Sigmoid colon (tissue), 4 donors: Measurements from ENCODE around the gene DTX4.

Experiments used
- POLR2A ChIP-seq, 2 donors: fragments of 450-650 bp; IDR thresholded peaks; one replicate each; pipeline ENCODE4 v1.6.1; 2016; ENCODE audit warnings: antibody characterized with exemption in 2 of 2, mild to moderate bottlenecking in 2 of 2, moderate library complexity in 2 of 2
- POLR2AphosphoS5 ChIP-seq, 4 donors: sonication (generic); formaldehyde crosslinking; IDR thresholded peaks; one replicate each; pipeline ENCODE4 v1.6.1; 2017; ENCODE audit warnings: antibody characterized with exemption in 4 of 4
- TF ChIP-seq, protein P1 (sequence below), 4 experiments: fragments of 450-650 bp in 3 of 4; fragments of 200-600 bp in 1 of 4; IDR thresholded peaks; one replicate each; pipeline ENCODE4 v1.5.1; 2016 to 2019; ENCODE audit warnings: antibody characterized with exemption in 4 of 4, mild to moderate bottlenecking in 3 of 4, moderate library complexity in 2 of 4

DNA sequence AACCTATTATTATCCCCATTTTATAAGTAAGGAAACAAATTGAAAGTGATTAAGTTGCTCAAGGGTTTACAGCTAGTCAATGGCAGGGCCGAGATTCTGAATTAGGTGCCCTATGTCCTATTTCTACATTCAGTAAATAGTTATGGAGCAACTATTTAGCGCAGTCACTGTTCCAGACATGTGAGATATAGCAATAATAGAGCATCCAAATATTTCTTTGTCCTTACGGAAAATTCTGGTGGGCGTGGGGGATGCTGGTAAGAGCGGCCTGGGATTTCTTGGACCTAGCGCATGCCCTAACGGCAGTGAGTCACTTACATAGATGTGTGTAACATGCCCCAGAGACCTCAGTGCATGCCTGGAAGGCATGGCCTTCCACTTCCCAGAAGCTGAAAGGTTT lies 4.4 kb downstream of the DTX4 start:
- TF ChIP-seq POLR2A (IDR thresholded peaks at IDR 0.05) (no peak), POLR2AphosphoS5 (IDR thresholded peaks at IDR 0.05) (no peak)
- TF ChIP-seq, protein P1, sequence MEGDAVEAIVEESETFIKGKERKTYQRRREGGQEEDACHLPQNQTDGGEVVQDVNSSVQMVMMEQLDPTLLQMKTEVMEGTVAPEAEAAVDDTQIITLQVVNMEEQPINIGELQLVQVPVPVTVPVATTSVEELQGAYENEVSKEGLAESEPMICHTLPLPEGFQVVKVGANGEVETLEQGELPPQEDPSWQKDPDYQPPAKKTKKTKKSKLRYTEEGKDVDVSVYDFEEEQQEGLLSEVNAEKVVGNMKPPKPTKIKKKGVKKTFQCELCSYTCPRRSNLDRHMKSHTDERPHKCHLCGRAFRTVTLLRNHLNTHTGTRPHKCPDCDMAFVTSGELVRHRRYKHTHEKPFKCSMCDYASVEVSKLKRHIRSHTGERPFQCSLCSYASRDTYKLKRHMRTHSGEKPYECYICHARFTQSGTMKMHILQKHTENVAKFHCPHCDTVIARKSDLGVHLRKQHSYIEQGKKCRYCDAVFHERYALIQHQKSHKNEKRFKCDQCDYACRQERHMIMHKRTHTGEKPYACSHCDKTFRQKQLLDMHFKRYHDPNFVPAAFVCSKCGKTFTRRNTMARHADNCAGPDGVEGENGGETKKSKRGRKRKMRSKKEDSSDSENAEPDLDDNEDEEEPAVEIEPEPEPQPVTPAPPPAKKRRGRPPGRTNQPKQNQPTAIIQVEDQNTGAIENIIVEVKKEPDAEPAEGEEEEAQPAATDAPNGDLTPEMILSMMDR (IDR thresholded peaks at IDR 0.05) = no peak
